Stimulated activated CD4-positive, alpha-beta T cell treated with anti-CD3 and anti-CD28 coated beads, Interleukin-4, amount 100 ng/mL, for 4 hours (primary cell): ENCODE measurements around the gene CMC2.

Source experiments
- DNase-seq, 2 experiments: peaks; one replicate each; pipeline ENCODE4 v3.0.0-alpha.2; 2020

The CMC2 gene

DNA sequence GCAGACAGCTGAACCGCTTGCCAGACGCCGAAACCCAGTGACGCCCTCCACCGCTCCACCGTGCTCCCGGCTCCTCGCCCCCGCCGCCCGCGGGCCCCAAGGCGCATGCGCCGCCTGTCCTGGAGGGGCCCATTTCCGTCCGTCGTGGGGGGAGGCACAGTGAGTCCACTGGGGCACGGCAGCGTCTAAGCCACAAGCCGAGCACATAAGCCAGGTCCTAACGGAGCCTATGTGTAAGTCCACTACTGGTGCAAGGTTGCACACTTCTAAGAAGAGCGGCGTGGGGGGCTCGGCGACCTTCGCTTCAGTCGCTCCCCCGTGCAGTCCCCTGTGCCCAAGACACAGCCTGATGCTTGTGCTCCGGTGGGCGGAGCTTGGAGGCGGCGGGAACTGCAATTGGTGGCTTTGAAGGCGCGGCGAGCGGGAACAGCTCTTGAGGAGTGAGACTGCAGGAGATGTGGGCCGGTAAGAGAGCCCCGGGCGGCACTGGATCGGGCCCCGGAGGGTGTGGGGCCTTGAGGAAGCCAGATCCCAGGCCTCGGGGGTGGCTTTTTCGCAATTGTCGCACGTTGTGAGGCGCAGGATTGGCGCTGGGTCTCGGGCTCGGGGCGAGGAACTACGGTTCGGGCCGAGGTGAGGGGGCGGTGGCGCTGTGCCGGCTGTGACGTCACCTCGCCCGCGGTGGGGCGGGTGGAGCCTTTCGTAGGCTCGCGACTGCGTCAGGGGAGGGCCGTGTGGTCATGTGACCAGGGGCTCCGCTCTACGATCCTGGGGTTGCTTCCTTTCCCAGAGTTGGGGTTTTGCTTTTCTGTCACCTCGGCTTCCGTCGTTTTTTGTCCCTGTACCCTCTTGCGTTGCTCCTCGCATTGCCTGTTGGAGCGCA lies at the start of gene CMC2, which contains the start of gene CENPN:
Gene CMC2 (minus strand): TSS at position 73 of the 883 bp plus-strand sequence. CDS start 9,491 bp downstream, outside the sequence.
Gene CENPN (plus strand): TSS at position 402 of the 883 bp plus-strand sequence. CDS start 4,726 bp downstream, outside the sequence.
- DNase-seq, result peak; percentile 93 to 97

DNA sequence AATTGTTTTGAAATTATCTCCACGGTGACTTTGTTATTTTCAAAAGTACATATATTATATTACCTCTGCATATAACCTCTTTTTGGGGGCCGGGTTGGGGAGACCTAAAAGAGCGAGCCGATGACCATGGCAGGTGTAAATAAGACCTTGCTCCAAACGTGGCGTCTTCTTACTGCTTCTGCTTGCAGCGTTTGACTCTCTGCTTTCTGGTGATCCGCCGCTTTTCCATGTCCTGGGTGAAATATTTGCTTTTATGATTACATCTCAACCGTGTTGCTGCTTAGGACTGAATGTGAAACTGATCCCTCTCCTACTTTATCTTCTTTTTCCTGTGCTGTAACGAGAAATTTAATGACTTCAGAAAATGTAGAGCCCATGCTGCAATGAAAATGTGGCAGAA lies 47.1 kb upstream of the CMC2 start:
- no peak for DNase-seq

DNA sequence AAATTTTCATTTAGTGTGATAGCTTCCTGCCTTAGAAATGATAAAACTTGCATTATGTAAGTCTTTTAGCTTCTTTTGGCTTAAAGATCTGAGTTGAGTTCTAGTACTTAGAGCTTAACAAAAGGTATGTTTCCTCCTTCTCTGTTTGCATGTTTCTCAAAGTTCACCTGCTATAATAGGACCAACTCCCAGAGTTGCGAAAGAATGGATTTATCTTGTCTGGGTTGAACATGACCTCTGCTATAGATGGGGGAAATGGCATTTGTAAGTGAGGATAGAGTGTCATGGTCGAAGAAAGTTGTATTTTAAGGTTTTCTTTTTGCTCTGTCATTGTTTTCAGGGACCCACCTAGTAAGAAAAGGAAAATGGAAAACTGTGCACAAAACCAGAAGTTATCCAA lies 36.1 kb upstream of the CMC2 start:
- DNase-seq, result no peak

DNA sequence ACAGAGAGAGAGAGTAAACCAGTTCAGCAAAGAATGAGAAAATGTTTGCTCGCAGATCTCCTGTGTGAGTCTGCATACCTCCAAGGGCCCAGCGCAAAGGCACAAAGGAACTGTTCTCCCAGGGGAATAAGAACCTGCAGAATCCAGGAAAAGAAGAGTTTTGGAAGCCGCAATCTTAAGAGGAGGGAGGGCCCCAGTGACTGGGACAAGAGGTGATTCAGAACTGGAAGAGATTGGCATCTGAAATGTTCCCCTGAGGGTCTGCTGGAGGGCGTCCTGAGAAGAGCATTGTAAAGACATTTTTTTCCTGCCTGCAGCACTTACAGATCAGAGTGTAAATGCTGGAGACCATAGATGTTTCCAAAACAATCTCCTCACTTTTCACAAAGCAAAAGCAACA lies 35.0 kb upstream of the CMC2 start:
- no peak for DNase-seq

DNA sequence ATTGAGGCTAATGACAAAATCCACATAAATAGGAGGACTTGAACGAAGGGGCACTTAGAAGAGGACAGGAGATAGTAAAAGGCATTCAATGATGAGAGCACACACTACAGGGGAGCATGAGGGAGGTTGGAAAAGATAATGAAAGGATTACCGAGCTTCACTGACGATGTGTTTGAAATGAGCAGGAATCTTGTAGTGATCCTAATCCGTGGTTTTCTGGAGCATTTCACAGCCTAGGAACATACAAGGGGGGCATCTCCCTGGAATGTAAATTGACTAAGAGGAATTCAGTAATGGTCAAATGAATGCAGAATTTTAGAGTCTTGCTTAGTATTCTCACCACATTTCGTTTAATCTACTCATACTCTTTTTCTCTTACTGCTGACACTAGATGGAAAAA lies 34.2 kb upstream of the CMC2 start:
- DNase-seq, result no peak

DNA sequence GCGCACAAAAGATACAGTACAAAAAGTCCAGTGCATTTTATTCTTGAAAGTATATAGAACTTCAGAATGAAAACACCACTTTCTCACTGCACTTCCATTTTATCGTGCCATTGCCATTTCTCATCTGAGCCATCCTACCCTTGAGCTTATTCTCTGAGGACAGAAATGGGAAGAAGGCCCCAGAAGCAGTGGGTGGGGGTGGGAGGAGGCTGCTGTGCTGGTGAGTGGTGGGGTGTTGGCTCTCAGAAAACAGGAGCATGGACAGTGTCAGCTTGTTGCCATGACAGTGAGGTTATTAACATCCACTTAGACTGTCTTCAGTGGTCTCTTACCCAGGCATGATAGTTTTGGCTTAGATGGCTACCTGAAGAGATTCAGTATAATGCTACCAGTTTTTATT lies 33.4 kb upstream of the CMC2 start:
- DNase-seq, result no peak

DNA sequence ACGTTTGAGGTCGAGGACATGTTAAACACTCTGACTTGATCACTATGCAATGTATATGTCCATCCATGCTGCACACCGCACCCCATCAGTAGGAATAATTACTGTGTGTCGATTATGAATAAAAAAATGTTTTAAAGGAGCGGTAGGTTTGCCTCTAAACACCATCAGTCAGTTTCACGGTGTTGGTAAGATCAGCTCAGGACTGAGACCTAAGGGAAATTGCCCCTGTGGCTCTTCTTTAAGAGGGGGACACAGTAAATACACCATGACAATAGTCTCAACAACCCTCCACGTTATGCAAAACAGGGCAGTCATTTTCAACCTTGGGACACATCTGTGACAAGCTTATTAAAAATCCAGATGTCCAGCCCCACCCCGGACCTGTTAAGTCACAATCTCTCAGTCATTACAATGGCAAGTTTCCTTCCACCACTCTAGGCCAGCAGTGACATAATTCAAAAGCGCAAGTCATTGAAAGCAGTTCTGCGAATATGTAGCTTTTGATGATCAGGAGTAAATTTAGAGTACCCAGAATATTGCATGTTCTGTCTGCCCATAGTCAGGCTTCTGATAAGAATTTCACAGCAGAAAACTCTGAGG lies 30.2 kb upstream of the CMC2 start:
- no peak for DNase-seq

DNA sequence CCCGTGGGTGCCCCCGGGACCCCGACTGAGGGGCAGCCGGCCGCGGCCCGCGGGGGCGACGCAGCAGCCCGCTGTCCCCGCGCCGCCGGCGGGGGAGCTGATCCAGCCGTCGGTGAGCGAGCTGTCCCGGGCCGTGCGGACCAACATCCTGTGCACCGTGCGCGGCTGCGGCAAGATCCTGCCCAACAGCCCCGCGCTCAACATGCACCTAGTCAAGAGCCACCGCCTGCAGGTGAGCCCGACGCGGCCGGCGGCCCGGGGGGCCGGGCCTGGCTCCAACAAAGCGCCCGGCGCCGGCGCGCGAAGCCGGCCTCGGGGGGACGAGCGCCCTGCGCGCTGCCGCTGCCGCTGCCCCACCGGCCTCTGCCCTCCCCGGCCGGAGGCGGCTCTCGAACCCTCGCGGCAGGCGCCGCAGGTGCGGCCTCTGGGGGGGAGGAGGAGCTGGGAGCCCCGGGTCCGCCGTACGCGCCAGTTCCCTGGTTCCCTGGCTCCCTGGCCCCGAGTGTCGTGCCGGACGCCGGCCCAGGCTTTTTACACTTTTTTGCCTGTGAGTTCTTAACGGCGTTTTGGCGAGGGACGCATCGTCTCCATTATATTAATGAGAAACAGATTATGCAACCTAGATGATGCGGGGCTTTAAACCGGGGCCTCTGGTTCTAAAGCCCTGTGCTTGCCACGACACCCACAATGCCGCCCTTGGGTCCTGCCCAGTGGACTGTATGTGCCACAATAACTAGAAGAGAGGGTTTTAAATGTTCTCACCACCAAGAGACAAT lies 29.5 kb upstream of the CMC2 start:
- DNase-seq, result peak in 1 of 2 experiments; percentile 41

DNA sequence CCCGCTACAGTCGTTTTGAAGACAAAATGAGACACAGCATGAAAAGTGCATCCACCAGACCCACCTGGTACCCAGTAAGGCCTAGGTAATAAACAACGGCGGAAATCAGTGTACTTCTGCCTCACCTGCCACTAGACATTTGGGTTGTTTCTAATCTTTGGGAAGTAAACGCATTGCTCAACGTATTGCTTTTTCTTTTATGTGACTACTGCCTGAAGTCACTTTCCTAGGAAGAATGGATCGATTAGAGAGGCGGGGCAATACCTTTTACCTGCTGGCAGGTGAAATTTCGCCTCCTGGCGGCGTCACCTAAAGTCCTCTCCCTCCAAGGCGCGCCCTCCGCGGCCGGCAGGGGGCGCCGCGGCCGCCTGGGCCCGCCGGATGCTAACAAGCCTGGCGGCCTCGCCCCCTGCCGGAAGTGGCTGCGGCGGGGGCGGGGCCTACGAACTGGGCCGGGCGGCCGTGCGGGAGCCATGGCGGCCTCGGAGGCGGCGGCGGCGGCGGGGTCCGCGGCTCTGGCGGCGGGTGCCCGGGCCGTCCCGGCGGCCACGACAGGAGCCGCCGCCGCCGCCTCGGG lies 28.8 kb upstream of the CMC2 start, which contains the start of gene ATMIN:
Gene ATMIN (plus strand): TSS at position 445 of the 577 bp plus-strand sequence. CDS start 29 bp downstream, at position 474.
- peak; percentile 85 to 92 for DNase-seq

DNA sequence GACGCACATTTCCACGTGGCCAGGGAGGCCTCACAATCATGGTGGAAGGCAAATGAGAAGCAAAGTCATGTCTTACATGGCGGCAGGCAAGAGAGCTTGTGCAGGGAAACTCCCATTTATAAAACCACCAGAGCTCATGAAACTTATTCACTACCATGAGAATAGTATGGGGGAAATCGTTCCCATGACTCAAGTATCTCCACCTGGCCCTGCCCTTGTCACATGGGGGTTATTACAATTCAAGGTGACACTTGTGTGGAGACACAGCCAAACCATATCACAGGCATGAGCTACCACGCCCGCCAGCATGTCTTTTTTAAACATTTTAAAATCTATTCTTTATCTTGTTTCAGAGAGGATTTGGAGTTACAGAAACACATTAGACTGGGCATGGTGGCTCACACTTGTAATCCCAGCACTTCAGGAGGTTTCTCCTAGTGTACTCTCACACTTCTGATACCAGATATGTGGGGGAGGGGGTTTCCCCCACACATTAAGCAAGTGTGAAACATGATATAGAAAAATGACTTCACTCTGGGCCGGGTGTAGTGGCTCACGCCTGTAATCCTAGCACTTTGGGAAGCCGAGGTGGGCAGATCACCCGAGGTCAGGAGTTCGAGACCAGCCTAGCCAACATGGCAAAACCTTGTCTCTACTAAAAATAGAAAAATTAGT lies 23.4 kb upstream of the CMC2 start:
- no peak for DNase-seq

DNA sequence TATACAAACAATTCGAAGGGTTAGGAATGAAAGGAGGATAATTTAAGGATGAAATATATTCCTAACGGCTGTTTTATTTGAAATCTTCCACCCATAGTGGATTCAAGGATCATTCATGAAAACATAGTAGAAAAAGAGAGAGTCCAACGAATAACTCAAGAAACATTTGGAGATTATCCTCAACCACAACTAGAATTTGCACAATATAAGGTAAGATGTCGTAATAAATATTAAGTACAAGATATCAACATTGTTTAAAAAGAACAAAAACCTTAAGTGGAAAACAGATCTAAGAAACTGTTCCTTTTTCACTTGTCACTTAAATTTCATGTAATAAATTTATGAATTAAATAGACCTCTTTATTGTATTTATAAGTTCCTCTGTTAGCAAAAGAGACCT lies 19.7 kb upstream of the CMC2 start:
- DNase-seq, result no peak

DNA sequence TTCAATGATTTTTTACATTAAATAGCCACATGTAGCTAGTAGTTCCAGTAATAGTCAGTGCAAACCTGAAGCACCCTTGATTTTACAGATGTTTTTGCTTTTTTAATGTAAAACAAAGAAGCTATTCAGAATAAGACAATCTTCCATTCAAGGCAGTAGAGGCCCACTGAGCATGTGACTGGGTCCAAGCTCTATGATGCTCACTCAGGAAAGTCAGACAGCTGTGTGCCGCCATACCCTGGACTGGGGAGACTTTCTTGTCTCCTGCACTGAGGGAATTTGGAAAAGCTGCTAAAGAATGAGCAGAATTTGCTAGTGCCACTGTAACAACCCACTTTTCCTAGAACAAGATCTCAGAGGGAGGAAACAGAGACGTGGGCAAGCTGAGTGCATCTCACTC lies 11.8 kb upstream of the CMC2 start:
- DNase-seq, result no peak

DNA sequence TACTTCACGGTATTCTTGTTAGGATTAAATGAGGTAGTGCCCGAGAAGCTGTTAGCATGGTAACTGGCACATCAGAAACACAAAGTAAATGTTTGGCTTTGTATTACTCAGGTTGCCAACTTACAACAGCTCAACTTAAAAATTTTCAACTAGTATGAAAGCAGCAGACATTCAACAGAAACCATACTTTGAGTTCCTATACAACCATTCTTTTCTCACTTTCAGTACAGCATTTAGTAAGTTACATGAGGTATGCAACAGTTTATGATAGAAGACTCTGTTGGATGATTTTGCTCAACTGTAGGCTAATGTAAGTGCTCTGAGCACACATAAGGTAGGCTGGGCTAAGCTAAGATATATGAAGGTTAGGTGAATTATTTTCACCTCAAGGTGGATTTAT lies 8.0 kb upstream of the CMC2 start:
- no peak for DNase-seq

DNA sequence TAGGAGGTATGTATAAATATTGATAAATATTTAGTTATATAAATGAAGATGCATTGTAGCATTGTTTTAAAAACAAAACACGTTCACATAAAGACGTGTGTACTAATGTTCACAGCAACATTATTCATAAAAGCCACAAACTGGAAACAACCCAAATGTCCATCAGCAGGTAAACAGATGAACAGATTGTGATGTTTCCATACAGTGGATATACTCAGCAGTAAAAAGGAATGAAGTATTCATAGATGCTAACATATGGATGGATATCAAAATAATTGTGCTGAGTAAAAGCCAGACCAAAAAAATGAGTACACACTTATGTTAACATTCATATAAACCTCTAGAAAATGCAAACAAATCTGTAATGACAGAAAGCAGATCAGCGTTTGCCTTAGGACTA lies 6.3 kb upstream of the CMC2 start:
- DNase-seq, result no peak

DNA sequence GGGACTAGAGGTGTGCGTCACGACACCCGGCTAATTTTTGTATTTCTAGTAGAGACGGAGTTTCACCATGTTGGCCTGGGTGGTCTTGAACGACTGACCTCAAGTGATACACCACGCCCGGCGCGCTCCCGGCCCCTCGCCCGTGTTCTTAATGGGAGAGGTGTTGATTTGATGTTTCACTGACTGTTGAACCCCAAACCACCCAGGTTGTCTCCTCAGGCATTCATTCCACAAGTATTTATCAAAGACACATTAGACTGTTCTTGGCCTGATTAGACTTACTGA lies 1.8 kb upstream of the CMC2 start:
- DNase-seq, result no peak

DNA sequence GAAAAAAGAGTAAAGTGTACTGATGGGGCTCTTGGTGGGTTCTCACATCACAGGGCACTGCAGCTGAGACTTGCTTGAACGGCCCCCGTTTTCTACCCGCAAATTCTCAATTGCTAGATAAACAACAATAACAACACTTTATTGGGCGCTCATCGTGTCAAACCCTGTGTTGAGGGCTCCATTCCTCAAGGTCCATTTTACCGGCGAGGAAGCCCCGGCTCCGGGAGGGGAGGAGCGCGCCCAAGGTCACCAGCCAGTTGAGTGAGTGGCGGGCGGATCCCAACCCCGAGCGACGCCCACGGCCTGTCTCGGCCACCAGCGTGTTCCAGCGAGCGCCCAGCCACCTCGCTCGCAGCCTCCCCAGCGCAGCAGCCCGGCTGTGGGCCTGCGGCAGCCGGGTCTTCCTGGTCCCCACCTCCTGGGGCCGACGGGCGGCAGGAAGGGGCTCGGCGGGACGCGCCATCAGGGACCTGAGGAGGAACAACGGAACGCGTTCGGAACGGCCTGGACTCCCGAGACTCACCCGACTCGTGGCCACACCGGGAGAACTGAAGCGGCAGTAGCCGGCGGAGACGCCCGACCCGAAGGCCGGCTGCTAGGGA lies 373 bp downstream of the CMC2 start:
- peak; percentile 66 to 69 for DNase-seq

DNA sequence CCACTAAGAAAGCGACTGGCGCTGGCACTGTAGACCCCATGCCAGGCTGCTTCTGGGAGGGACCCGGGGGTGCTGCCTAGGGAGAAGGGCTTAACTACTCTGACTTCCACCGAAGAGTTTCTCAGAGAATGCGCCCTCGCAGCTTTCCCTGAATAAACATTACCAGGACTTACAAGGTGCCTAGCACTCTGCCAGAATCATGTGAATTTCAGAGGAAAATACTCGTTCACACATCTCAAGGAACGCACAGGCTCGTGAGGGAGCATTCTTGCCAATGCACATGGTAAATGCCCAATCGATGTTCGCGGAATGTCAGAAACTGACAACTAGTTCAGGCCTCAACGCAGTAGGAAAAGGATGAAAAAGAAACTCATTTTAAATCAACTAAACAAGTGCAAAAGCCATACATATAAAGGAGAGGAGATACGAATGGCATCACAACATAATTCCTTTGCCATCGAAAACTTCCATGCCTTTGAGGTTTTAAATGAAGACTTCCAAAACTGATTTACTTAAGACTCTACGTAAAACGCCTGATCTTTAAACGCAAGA lies 999 bp downstream of the CMC2 start:
- no peak for DNase-seq

DNA sequence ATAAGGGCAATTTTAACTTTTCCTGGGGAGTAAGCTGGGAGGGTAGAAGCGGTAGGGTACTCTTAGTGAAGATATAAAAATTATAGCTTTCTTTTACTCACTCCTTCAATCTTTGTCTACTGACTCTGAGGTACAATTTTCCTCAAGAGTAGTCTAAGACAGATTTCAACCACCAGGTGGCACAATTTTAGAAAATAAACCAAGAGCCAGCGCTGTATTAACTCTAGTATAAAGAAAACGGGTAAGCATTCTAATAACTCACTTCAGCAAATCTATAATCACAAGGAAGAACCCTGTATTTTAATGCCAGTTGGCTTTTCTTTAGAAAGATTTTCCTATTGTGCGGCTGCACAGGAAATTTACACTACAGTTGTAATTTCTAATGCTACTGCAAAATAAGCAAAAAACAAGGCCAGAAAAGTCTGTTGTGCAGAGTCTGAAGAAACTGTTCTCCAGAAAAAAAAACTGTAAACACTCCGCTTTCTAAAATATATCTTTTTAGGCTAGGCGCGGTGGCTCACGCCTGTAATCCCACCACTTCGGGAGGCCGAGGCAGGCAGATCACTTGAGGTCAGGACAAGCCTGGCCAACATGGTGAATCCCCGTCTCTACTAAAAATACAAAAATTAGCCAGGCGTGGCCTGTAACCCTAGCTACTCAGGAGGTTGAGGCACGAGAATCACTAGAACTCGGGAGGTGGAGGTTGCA lies 1.9 kb downstream of the CMC2 start:
- peak in 1 of 2 experiments; percentile 15 for DNase-seq

DNA sequence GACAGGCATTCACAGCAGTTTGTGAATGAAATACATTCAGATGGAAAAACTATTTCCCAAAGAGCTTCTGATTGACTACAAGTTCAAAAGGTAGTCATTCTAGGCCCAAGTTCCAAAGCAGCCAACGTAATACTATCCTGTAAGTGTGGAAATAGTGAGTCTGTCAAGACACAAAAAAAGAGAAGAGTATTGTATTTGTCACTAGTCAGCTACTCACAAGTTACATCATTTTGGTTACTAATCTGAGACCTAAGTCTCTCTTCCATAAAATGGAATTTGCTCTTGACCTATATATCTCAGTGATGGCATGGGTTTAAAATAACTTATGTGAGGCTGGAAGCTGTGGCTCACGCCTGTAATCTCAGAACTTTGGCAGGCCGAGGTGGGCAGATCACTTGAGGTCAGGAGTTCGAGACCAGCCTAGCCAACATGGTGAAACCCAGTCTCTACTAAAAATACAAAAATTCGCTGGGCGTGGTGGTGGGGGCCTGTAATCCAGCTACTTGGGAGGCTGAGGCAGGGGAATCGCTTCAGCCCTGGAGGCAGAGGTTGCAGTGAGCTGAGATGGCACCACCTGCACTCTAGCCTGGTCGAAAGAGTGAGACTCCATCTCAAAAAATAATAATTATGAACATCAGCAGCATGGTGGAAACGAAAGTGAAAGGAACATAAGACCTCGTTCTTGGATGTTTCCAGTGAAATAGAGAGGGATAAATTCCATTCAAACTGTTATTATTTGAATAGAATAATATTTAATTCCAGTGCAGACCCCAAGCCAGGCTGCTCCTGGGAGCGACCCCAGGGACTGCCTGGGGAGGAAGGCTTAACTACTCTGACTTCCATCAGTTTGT lies 2.9 kb downstream of the CMC2 start:
- no peak for DNase-seq

DNA sequence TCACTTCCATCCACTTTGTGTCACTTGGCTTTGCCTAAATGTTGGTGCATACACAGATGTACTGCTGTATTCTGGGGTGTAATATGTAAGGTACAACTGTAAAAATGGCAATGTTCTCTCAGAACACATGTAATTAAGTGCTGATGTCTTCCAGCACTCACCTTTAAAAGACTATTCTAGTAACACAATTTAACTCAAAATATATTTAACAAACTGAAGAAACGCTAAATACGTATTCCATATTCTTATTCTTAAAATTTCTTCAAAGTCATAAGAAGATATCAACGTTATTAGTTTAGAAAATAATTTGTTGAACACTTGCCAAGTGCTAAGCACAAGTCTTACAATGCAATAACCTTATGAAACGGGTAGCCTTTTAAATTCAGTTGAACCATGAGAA lies 3.6 kb downstream of the CMC2 start:
- no peak for DNase-seq
